Gastrocnemius medialis (tissue), 4 donors: ENCODE data around the gene PAX5. TPM values are rescaled to one million over a fixed set of nuclear protein-coding genes. Genes with fewer than 3 reads are reported as not detected.

Source experiments
- ATAC-seq, 2 donors: fragments of 150-250 bp; one replicate each; pipeline ENCODE4 v1.9.1; 2016
- DNase-seq, 2 donors: peaks; one replicate each; pipeline ENCODE4 v3.0.0-alpha.2; 2019
- H3K27ac ChIP-seq, 4 donors: fragments of 200-600 bp; sonication (generic); 1 replicate in 1 of 4; 2 replicates in 3 of 4; pipeline ENCODE4 v1.5.1; 2016 to 2018; ENCODE audit warnings: mild to moderate bottlenecking in 2 of 4, moderate library complexity in 1 of 4
- H3K27me3 ChIP-seq, 3 donors: fragments of 200-600 bp; sonication (generic) in 2 of 3; 1 replicate in 1 of 3; 2 replicates in 2 of 3; pipeline versions ENCODE4 v1.5.1 to v1.6.0; 2016 to 2019; ENCODE audit warnings: mild to moderate bottlenecking in 1 of 3, moderate library complexity in 1 of 3
- H3K36me3 ChIP-seq, 2 donors: fragments of 200-600 bp; sonication (generic) in 1 of 2; one replicate each; pipeline ENCODE4 v1.5.1; 2017 to 2018
- H3K4me1 ChIP-seq, 2 donors: fragments of 200-600 bp; sonication (generic) in 1 of 2; one replicate each; pipeline ENCODE4 v1.5.1; 2016 to 2017; ENCODE audit warnings: mild to moderate bottlenecking in 2 of 2
- H3K4me3 ChIP-seq, 4 donors: fragments of 200-600 bp; sonication (generic) in 3 of 4; 1 replicate in 1 of 4; 2 replicates in 3 of 4; pipeline ENCODE4 v1.5.1; 2016 to 2019; ENCODE audit warnings: mild to moderate bottlenecking in 2 of 4
- H3K9me3 ChIP-seq, 3 donors: fragments of 200-600 bp; sonication (generic) in 2 of 3; 1 replicate in 1 of 3; 2 replicates in 2 of 3; pipeline ENCODE4 v1.5.1; 2016 to 2019
- POLR2A ChIP-seq, 2 donors: fragments of 450-650 bp; IDR thresholded peaks; one replicate each; pipeline ENCODE4 v1.6.1; 2017; ENCODE audit warnings: antibody characterized with exemption in 2 of 2, mild to moderate bottlenecking in 2 of 2, moderate library complexity in 2 of 2
- in situ Hi-C, 4 donors: fragments of 200-750 bp; cut with MboI; loops; one replicate each; pipeline versions ENCODE4 v1.15.0 to v1.8.0; 2017; ENCODE audit warnings: low sequenced_read_pairs in 4 of 4
- intact Hi-C: fragments of 100-400 bp; cut with DNase I; formaldehyde crosslinking; loops from one replicate; pipeline ENCODE4 v1.15.1; 2023; ENCODE audit warnings: low total_unique reads
- total RNA-seq, 4 donors: library from RNA; depleted of rRNA; stranded (reverse); fragments of >200 nt; gene quantifications; one replicate each; pipeline versions ENCODE4 v1.1.0 to v1.2.3, GENCODE V29; 2016
- TF ChIP-seq, protein P1 (sequence below), 5 experiments: fragments of 450-650 bp in 3 of 5; fragments of 200-600 bp in 2 of 5; sonication (generic) in 2 of 5; IDR thresholded peaks in 4 of 5; conservative IDR thresholded peaks in 1 of 5; 1 replicate in 4 of 5; 2 replicates in 1 of 5; pipeline ENCODE4 v1.5.1; 2016 to 2019; ENCODE audit warnings: antibody characterized with exemption in 5 of 5, mild to moderate bottlenecking in 3 of 5, moderate library complexity in 3 of 5

Gene PAX5
- total RNA-seq, 4 donors from 2014 or later, result 0.19 TPM; not detected in 3

DNA sequence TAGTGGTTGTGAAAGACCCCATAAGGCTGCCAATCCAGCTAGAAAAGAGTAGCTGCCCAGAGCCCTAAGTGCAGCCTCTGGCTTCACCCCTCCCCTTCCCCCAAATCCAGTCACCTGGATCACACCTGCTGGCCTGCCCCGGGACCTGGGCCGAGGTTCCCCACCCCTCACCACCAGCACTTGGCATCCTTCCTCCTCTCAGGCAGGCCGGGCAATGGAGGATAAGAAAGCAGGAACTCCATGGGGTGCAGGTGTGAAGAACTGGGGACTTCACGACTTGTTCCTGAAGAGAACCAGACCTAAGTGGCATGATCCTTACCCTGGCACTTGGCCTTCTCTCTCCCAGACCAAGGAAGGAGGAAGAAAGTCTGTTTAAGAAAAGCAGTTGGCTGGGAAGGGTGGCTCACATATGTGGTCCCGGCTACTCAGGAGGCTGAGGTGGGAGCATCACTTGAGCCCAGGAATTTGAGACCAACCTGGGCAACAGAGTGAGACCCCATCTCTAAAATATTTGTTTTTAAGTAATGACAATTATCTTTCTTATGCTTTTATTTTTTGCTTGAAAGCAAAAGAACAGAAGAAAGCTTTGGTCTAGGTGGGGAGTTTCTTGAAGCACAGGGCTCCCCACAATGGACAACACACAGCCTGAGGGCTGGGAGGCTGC lies 131.1 kb downstream of the PAX5 start:
- no peaks in the 10 kb centered on the region for H3K4me1 ChIP-seq
- no peak for ATAC-seq
- no peak overlapping the region for H3K4me3 ChIP-seq
- no peak overlapping the region for H3K27ac ChIP-seq
- H3K9me3 ChIP-seq, result no peaks in the 10 kb centered on the region
- no peak for DNase-seq
- no peaks in the 10 kb centered on the region for H3K36me3 ChIP-seq
- intact Hi-C loops (no loop called here), in situ Hi-C loops (no loop called here)
- H3K27me3 ChIP-seq, result no peaks in the 10 kb centered on the region
- TF ChIP-seq POLR2A (IDR thresholded peaks at IDR 0.05), result no peak
- TF ChIP-seq, protein P1, sequence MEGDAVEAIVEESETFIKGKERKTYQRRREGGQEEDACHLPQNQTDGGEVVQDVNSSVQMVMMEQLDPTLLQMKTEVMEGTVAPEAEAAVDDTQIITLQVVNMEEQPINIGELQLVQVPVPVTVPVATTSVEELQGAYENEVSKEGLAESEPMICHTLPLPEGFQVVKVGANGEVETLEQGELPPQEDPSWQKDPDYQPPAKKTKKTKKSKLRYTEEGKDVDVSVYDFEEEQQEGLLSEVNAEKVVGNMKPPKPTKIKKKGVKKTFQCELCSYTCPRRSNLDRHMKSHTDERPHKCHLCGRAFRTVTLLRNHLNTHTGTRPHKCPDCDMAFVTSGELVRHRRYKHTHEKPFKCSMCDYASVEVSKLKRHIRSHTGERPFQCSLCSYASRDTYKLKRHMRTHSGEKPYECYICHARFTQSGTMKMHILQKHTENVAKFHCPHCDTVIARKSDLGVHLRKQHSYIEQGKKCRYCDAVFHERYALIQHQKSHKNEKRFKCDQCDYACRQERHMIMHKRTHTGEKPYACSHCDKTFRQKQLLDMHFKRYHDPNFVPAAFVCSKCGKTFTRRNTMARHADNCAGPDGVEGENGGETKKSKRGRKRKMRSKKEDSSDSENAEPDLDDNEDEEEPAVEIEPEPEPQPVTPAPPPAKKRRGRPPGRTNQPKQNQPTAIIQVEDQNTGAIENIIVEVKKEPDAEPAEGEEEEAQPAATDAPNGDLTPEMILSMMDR (IDR thresholded peaks at IDR 0.05 in 4 of 5, conservative IDR thresholded peaks at IDR 0.05 in 1 of 5), result no peak

DNA sequence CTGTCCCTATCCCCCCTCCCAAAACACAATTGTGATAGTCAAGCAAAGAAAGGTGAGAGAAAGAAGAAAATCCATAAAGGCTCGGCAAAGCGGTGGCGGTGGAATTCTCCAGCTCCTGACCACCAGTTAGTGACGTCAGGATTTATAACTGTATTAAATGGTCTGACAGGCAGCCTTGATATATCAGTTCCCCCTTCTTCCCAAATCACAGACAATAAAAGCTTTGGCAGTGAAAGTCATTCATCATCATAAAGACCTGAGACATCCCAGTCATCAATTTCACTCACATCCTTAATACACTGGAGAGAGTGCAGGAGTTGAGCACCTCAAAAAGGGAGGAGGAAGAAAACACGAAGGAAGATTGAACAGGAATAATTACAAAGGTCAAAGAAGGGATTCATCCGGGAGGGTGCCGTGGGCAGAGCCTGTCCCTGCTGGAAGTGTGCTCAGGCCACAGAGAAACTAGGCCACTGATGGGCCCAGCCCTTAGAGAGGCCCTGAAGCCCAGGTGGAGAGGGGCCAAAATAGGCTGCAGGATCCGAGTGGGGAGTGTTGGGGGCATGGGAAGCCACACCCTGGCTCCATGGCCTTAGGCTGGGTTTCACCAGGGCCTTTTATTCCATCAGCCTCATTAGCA lies 131.9 kb downstream of the PAX5 start:
- intact Hi-C loops (no loop called here), in situ Hi-C loops (no loop called here)
- no peaks in the 10 kb centered on the region for H3K9me3 ChIP-seq
- H3K27me3 ChIP-seq, result no peaks in the 10 kb centered on the region
- H3K4me1 ChIP-seq, result no peaks in the 10 kb centered on the region
- no peak overlapping the region for H3K4me3 ChIP-seq
- DNase-seq (no peak), ATAC-seq (no peak)
- TF ChIP-seq POLR2A (IDR thresholded peaks at IDR 0.05), result no peak
- TF ChIP-seq, protein P1 (IDR thresholded peaks at IDR 0.05 in 4 of 5, conservative IDR thresholded peaks at IDR 0.05 in 1 of 5), result no peak
- no peak overlapping the region for H3K27ac ChIP-seq
- no peaks in the 10 kb centered on the region for H3K36me3 ChIP-seq

DNA sequence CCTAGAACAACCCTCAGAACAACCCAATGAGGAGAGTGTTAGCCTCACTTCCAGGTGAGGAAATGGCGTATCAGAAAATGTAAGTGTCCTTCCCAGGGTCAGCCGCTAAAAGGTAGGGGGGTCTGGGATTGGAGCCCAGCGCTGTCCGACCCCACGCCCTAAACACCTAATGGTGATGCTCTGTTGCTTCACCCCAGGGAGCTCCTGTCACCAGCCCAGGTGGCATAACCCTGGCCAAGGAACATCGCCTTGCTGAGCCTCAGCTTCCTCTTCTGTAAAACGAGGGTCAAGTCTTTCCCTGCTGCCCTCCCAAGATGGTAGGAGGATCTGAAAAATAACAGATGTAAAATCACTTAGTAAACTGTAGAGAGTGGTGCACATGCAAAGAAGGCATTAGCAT lies 132.5 kb downstream of the PAX5 start:
- no peaks in the 10 kb centered on the region for H3K4me1 ChIP-seq
- intact Hi-C loops (no loop called here), in situ Hi-C loops (no loop called here)
- H3K4me3 ChIP-seq, result no peak overlapping the region
- no peaks in the 10 kb centered on the region for H3K27me3 ChIP-seq
- no peaks in the 10 kb centered on the region for H3K36me3 ChIP-seq
- no peak for TF ChIP-seq POLR2A (IDR thresholded peaks at IDR 0.05)
- TF ChIP-seq, protein P1 (IDR thresholded peaks at IDR 0.05 in 4 of 5, conservative IDR thresholded peaks at IDR 0.05 in 1 of 5), result no peak
- no peak for ATAC-seq
- H3K9me3 ChIP-seq, result no peaks in the 10 kb centered on the region
- H3K27ac ChIP-seq, result no peak overlapping the region
- DNase-seq, result no peak

- no peaks in the 10 kb centered on the region for H3K36me3 ChIP-seq
- in situ Hi-C loops, result no loop called here
Measured at GRCh38 chr9:36900856-36901220, 133.2 kb downstream of the PAX5 start.

More at GRCh38 chr9:36900856-36901220, 133.2 kb downstream of the PAX5 start:
- Histone ChIP-seq H3K4me1 (no peaks in the 10 kb centered on the region), H3K4me3 (no peak overlapping the region), H3K27ac (no peak overlapping the region), H3K9me3 (no peaks in the 10 kb centered on the region), H3K27me3 (no peaks in the 10 kb centered on the region)
- no peak for DNase-seq
- no peak for ATAC-seq
- TF ChIP-seq, protein P1 (IDR thresholded peaks at IDR 0.05 in 4 of 5, conservative IDR thresholded peaks at IDR 0.05 in 1 of 5), result no peak
- no peak for TF ChIP-seq POLR2A (IDR thresholded peaks at IDR 0.05)
- intact Hi-C loops, result no loop called here
